Inflammatory macrophage treated with lipopolysaccharide for 4 hours (primary cell): ENCODE measurements around the gene DAAM2.
A peak's percentile ranks its signal among the peaks of the same experiment; 100 is the strongest.

Experiments
- DNase-seq: peaks from one replicate; pipeline ENCODE4 v3.0.0-alpha.2; 2020

The DAAM2 gene

DNA sequence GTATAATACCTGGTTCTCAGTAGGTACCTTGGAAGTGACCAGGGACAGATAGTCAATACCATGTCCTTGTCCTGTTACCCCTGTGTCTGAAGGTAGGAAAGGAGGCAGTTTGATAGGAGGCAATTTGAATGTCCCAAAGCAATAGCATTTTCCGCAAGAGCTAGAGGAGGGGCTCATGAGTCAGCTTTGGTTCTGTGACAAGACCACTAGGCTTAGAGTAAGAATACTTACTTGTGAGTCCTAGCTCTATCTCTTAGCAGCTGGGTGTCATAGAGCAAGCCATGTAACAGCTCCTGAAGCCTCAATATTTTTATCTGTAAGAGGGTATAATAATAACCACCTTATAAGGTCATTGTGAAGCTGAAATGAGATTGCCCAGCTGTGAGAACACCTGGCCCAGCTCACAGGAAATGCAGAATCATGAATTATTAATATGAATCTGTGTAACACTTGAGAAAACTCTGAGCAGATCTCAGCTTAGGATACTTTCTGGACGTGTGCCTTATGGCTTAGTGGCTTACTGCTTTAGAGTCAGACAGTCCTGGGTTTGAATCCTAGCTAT is 58.6 kb downstream of the DAAM2 start:
- DNase-seq, result no peak

DNA sequence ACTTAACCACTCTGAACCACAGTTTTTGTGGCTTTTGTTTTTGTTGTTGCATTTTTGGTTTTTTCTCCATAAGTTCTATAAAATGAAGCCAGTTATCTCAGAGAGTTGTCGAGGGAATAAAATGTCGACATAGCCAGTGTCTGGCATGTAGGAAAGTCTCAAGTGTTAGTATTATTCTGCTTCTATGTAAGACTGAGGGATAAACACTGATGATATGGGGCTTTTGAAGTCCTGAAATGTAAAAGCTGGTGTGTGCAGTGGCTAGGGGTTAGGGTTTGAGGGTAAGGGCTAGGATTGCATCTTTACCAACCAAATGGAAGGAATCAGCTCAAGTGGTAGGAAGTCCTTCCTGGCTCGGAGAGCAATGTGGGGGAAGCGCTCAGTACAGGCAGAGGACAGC is 59.2 kb downstream of the DAAM2 start:
- DNase-seq, result no peak

DNA sequence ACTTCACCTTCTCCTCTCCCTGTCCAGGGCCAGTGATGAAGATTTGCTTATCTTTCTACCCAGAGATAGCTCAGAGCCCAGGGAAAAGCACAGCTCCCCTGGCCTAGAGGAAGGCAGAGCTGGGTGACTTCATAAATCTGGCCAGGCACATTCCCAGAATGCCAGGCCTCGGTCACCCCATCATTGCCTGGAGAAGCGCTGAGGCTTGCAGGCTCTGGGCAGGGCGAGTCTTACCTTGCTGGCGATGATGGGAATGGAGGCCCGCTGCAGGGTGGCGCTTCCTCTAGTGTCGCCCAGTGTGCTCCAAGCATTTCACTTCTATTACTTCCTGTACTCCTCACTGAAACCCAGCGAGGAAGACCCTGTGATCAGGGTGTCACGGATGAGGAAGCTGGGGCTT is 60.1 kb downstream of the DAAM2 start:
- no peak for DNase-seq

DNA sequence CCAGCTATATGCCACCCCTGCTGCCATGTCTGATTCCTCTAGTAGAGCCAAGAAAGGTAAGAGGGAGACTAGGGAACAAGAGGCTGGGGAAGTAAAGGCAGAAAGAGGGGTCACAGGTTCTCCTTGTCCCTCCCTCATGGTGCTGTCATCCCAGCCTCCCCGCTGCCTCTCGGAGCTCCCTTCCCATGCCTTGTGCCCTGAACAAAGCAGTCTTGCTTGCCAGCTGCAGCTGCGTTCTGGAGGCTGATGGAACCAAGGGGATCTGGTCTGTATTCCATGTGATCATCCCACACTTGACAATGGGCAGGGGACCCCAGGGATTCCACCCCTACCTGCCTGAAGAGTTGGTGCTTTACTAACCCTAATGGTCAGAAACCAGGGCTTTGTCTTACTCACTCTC is 61.4 kb downstream of the DAAM2 start:
- DNase-seq, result no peak

DNA sequence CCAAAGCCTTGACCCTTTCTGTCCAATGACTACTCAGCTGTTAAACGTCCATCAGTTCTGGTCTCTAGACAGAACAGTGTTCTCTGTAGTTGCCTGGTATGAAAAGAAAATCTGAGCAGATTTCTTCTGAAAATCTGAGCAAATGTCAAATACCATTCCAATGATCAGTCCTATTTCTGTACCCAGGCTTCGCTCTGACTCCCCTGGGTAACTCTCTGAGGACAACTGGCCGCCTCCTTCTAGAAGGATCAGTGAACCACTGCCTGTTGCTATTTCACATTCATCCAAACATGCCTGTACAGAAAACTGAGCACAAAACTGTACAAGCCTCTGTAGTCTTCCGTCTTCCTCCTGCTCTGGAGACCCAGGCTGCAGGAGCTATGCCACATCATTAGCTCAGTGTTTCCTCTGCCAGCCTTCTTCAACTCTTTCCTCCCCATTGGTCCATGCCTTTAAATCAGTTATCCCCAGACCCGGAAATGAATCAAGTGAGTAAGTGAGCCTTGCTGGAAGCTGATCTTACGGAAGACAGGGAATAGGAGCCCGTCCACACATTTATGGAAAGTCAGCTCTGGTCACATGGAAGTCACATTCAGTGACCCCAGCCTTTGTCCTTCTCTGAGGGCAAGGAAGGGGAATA is 63.3 kb downstream of the DAAM2 start:
- no peak for DNase-seq

DNA sequence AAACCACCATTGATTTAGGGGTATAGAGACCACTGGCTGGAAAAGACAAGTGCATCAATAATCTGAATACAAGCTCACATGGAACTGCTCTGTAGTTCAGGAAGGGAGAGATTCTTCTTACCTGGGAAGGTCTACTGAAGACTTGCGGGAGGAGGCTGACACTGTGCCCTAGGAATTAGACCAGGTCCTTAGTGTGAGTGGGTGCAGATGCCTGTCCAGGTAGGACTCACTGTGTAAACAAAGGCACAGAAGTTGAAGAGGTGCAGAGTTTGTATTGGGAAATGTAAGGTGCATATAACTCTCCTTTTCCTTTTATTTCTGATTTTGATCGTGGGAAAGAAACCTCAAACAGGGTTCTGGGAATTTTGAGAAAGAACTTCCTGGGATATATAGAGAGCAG is 66.8 kb downstream of the DAAM2 start:
- DNase-seq, result no peak

DNA sequence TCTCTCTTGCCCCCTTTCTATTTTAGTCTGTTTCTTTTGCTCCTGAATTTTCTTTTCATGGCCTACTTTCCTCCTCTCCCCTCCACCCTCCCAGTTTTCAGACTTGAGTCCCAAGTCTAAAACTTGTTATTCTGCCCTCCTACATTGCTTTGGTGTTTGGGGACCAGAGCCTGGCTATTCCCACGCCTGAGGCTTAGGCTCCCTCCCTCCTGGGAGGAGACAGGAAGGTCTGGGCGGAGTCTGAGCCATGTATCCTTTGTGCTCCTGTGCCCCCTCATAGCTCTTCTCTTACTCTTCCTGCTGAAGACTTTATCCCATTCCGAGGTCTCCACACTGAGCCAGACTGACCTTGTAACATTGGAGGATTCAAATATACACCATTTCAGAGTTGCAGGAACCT is 69.5 kb downstream of the DAAM2 start:
- no peak for DNase-seq

DNA sequence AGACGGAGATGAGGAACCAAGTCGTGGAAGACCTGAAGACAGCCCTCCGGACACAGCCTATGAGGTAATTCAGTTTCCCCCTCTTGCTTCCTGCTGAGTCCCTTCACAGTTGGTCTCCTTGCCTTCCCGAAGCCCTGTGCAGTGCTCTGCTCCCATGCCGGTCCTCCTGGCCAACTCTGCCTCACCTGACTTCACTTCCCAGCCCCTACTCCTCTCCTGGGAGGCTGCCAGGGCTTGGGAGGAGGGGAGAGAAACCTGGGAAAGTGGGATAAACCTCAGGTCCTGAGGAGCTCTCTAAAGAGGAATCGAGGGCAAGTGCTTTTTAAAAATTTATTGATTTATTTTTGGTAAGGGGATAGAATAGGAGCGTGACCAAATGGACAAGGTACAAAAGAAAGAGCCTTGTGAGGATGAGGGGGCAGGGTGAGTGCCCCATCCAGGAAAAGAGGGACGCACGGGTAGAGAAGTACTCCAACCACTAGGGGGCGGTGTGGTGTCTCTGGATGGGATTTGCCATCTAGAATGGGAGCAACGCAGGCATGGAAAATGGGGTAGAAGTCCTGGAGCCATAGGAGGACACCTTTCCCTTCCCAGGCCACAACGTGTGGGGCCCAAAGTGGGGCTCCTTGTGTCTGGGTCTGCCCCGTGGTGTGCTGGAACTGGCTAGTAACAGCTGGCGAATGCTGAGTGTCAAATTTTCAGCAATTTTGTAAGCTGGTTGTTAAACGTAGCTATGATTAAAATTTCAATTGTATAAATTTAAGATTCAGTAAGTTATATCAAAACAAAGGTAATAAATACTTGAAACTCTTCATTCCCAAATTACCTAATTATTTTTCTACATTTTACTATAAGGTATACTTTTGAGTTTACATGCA is 73.1 kb downstream of the DAAM2 start:
- peak; percentile 40 for DNase-seq

DNA sequence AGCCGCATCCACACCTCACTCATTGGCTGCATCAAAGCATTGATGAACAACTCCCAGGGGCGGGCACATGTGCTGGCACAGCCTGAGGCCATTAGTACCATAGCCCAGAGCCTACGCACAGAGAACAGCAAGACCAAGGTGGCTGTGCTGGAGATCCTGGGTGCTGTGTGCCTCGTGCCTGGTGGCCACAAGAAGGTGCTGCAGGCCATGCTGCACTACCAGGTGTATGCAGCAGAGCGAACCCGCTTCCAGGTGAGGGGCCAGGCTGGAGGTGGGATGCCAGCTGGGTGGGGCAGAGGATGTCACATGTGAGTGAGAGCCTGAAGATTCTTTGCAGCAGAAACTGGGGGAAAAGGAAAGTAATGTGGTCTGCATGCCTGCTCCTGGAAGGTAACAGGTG is 75.4 kb downstream of the DAAM2 start:
- no peak for DNase-seq

DNA sequence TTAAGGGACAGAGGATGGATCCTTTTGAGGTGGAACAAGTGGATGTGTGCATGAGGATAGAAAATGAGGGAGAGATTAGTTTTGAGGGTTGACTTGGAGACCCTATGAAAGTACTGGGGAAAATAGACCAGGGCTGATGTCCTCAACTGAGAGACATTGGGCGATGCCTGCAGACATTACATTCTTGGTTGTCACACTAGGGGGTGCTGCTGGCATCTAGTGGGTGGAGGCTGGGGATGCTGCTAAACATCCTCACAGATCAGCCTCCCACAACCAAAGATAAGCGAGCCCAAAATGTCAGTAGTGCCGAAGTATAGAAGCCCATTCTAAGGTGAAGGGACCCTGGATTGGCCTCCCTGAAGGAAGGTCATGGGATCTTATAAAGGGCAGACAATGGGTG is 78.8 kb downstream of the DAAM2 start:
- DNase-seq, result no peak

DNA sequence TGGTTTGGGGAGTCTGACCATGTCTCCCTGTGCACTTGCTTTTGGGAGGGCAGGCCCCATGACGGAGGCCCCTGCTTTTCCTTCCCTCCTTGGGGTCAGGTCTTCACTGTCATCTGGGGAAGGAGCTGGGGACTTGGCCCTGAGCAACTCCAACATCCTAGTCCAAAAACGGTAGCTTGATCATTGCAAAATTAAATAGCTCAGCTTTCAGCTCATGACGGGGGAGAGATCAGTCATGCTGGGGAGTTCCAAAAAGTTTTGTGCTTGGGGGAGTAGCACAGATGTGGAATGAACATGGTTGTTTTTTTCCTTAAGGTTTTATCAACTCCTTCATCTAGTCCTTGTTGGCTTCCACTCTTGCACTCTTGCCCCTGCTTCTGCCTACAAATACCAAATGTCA is 81.3 kb downstream of the DAAM2 start:
- no peak for DNase-seq

DNA sequence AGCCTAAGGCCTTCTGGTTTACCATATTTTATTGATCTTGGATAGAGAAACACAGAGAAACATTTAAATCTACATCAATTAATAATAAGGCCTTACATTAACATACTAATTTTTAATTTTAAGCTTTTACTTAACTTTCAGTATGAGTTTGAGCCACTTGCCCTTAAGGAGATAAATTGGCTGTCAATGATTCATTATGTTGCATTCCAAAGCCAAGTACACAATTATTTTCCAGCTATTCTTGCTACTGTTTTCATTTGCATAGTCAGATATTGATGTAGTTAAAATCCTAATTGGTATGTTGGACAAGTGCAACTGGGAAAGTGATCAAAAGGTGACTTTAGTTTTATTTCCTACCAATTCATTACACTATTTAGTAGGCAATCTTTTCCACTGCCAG is 83.9 kb downstream of the DAAM2 start:
- DNase-seq, result no peak

DNA sequence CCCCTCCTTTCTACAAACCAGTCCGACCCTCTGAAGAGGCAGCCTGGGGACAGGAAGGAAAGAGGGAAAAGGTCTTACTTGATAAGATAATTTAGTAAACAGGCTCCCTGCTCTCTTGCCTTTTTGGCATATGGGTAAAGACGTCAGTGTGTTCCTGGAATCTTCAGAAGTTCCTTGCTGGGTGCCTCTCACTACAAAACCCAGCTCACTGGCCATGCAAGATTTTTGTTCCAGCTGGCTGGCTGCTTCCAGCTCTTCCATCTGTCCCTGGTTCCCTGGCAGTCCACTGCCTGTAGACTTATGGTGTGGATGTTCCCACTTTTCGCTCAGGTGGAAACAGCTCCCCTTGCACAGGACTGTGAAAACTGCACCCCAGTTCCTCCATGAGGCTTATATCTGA is 84.7 kb downstream of the DAAM2 start:
- no peak for DNase-seq

DNA sequence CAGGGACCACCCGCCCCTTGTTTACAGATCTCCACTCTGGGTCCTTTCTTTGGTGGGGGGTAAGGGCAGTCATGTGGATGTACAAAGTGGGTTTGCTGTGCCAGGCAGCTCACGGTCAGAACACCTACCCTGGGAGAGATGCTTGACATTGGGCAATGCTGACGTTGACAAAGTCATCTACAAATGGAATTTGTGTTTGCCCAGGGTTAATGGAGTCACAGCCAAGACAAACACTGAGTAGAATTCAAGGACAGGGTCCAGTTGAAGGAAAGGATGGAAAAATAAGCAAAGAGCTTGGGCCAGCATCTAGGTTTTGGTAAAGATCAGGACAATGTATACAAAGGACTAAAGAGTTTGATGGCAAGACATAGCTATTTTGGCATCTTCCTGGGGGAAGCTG is 87.4 kb downstream of the DAAM2 start:
- DNase-seq, result no peak

DNA sequence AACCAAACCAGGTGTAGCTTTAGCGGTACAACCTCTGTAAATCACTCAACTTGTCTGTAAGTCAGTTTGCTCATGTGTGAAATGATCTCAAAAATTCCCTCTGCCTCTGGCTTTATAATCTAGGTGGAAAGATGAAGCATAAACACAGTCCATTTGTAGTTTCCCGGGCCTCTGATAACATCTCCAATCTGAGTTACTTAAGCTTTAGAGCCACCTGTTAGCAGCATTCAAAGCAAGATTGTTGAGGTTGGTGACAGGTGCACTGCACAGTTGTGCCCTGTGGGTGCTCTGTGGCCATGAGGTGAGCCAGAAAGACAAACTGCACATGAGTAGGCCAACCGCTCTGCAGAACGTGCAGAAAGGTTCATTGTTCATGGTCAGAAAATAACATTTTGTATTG is 88.4 kb downstream of the DAAM2 start:
- no peak for DNase-seq

DNA sequence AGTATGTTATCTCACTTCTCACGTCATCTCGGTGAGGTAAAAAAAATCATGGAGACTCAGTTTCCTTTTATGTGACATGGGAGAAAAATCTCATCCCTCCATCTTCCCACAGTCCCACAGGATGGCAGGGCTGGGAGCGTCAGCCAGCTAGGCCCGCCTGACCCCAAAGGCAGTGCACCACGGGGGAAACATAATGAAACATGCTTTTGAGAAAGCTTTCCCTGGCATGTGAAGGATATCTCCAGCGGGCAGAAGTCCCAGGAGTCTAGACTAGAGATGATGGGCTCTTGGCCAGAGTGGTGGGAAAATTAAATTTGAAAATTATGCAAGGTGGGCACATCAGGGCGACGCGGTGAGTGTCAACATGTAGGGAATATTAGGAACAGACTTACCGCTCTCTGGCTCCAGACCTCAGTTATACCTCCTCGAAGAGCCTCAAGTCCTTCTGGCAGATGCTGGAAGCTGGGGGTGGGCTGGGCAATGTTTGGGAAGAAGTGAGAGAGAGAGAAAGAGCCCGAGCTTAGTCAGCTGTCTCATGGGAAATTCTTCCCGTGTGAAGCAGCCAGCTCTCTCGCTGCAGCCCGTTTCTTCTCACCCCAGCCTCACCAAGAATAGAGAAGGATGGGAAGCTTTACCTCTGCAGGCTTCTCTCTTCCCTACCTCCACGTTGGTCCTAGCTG is 89.8 kb downstream of the DAAM2 start:
- no peak for DNase-seq

DNA sequence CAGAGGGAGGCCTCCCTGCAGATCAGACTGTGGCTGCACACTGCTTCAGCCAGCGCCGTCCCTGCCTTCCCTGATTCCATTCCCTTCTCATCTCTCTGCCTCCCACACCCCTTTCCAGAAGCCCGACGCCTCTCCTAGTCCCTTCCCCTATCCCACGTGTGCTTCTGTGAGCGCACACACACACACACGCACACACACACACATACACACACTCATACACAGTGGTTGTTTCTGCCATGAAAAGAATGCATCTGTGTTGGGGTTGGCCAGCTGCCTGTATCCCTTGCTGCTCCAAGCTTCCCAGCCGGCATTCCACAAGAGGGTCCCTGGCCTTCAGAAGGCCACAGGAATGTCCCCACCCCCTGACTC is 90.3 kb downstream of the DAAM2 start:
- DNase-seq, result no peak

DNA sequence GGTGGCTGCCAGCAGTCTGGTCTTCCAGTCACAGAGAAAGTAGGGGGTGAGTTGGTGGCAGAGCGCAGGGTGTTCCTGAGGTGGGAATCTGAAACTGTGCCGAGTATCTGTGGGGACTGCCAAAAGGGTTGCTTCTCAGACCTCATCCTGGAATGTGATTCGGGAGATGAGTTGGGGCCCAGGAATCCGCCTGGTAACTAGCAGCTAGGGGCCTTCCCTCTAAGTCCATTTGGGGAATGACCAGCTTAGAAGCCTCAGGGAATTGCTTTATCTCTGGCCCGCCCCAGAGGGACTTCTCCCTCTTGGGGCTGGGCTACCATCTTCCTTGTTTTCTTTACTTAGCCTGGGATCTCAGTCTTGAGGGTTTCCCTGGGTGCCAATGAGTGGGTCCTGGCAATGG is 92.5 kb downstream of the DAAM2 start:
- DNase-seq, result no peak

DNA sequence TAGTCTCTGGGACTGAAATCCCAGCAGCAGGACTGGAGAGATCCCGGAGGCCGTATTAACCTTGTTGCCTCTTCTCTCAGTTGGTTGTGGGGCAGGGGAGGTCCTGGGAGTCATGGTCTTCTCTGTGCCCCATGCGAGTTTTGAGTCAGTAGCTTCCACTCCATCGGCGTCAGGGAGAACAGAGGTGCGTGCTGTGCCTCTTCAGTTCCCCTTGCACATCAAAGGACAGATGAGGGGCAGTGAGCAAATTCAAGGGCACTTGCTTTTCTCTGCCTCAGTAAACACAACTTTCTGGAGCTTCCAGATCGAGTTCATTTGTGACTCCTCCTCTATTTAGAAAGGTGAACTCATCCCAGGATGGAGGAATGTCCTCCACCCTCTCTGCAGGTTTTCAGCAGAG is 93.5 kb downstream of the DAAM2 start:
- DNase-seq, result no peak

DNA sequence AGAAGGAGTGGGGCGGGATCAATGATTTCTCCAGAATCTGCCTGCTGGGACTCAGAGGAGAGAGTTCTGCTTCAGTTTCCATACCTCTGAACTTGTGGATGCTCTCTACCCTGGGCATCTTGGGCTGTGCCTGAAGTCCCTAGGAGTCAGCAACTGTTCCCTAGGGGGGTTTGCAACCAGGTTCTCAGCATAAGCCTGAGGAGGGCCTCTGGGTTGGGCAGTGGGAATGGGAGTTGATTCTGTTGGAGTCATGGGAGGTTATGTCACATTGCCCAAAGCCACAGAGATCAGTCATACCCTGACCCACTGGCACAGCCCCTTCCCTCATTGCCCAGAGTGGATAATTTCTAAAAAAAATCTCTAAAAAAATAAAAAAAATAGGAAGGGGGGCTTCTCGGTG is 94.7 kb downstream of the DAAM2 start:
- DNase-seq, result no peak

DNA sequence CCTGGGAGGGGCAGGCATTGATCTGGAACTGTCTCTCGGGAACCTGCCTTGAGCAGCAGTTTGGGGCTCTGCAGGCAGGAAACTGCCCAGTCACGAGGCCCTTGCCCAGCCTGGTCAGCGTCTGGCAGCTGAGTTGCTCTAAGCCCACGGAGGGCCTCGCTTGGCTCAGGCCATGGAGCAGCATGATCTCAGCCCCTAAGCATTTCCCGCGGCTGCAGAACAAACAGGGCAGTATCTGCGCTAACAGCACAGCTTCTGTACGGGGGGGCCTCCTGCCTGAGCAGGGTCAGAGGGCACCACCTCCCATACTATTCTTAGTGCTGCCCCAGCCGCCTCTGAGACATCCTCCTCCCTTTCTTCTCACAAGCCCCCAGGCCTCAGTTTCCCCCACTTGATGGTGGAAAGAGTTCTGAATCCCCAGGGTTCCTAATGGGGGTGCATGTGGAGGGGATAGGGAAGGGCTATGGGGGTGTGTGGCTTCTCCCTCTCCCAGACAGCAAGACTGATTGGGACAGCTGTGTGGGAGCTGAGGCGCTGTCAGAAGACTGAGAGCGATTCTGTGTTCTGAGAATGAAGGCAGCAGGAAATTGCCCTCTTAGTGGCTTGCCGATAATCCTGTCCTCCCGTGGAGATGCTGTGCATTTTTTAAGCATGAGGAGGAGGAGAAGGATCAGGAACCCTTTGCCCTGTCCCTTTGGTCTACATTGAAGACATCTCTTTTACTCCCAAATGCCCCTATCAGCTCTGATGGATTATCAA is 95.7 kb downstream of the DAAM2 start:
- DNase-seq, result no peak

DNA sequence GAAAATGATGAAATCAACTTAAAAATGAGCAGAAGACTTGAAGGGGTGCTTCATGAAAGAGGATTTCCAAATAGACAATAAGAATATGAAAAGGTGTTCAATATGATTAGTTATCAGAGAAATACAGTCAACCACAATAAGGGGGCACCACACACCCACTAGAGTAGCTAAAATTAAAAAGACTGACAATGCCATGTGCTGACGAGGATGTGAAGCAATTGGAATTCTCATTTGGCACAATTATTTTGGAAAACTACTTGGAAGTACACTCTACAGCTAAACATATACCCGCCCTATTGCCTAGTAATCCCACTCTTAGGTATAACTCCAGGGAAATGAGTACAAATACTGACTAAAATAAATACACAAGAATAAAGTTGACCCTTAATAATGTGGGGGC is 97.1 kb downstream of the DAAM2 start:
- no peak for DNase-seq

DNA sequence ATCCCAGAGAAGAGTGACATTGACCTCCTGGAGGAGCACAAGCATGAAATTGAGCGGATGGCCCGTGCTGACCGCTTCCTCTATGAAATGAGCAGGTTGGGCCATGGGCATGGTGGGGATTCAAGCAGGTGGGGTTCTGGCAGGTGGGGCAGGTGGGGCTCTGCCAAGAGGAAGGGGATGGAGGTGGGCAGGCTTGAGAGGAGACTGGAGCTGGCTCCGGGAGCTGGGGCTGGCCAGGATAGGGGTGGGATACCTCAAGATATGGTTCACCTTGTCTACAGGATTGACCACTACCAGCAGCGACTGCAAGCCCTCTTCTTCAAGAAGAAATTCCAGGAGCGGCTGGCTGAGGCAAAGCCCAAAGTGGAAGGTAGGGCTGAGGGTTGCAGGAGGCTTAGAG is 99.2 kb downstream of the DAAM2 start:
- no peak for DNase-seq
